HG03159 (cell line): ENCODE results near the gene RERE.
"Not testable (repeated sequence)": the region's sequence is repeated elsewhere in the genome, so short reads cannot be mapped to it uniquely, and the experiment has no call there.

Experiments
- ATAC-seq: cut with Tn5 transposase; IDR thresholded peaks from one replicate; pipeline ENCODE4 v1.9.1; 2021; ENCODE audit warnings: mild to moderate bottlenecking, moderate library complexity; ENCODE audit not compliant: unreplicated experiment

The RERE gene

DNA sequence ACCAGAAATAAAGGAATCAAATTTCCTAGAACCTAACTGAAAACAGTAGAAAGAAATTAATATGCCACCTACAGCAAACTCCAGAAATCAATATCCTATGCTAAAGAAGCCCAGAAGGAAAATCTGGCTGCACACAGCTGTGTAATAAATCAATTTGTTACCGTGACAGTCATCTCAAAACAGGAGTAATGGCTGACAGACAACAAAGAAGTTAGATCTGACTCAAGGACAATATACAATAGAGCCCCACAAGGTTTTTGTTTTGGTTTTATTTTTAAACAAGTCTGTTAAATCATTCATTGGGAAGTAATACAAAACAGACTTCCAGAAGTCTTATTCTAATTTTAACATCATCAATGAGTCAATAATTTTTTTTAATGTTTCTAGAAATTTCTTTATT is 168.4 kb downstream of the RERE start:
- ATAC-seq: peak; percentile 47

DNA sequence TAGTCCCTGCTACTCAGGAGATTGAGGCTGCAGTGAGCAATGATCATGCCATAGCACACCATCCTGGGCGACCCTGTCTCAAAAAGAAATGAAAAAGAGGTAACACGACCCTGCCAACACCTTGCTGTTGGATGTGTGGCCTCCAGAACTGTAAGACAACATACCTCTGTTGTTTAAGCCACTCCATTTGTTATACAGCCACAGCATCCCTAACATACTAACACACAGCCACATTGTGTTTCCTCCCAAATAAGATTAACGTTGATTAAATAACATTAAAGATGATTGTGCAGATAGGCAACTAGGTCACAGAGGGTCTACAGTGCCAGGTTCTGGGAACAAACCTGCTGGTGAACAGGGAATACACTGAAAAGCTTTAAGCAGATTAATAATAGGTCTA is 170.4 kb downstream of the RERE start:
- no peak for ATAC-seq

- ATAC-seq: no peak
Observed at GRCh38 chr1:8646189-8646588, 171.3 kb downstream of the RERE start.

- ATAC-seq: peak; percentile 84
Observed at GRCh38 chr1:8643542-8644536, 173.6 kb downstream of the RERE start.

- ATAC-seq: no peak
Observed at GRCh38 chr1:8642114-8642513, 175.3 kb downstream of the RERE start.

DNA sequence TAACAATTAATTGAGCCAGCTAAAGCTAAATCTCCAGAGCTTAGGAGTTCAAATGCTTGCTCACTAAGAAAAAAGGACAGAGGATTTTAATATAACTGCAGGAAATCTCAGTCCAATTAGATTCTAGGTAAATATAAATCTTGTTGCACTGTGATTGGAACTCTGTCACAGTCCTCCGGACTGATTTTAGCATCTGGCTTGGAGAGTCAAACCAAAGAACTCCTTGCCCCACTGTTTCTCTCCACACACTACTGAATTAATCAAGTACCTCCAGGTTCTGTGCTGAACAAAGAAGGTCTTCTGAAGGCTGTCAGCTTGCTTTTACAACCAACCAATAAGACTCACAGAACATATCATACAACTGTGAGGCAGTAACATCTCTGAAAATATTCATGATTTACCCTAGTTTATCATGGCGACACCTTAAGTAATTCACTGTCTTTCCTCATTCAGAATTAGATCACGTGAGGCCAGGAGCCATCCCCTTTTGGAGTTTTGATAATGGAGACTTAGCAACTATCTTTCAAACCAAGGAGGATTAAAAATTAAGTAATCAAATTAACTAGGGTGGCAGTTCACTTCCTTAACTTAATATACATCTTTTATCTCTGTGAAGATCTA is 176.0 kb downstream of the RERE start:
- no peak for ATAC-seq

DNA sequence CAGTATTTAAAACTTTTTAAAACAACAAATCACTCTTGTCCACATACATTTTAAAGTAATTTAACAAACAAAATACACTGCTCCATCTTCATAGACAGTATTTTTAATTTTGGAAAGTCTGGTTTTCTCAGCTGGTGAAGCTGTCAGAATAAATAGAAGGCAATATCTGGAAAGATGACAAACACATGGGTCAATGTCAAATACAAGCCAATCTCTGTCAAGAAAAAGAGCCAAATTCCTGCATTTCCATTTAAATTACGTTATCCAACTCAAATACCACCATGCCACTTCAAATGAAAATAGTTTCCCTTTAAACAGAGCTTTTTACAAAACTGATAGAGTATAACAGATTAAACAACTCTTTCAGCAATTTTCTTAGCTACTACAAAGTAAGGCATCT is 176.5 kb downstream of the RERE start:
- no peak for ATAC-seq

DNA sequence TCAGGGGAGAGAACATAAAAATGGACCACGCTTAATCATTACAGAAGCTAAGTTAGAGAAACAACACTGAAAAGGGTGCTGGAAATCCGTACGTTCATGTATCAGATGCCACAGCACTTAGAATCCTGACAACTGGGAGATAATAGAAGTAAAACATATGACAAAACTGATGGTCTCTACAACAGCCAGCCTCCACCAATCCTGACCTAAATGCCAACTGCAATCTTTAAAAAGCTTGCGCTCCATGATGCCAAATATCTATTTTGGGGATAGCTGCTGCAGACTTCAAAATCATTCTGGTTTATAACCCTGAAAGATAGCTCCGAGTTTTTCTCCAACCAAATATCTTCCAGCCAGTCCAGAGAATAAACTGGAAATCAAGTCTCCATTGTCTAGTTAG is 178.3 kb downstream of the RERE start:
- no peak for ATAC-seq

DNA sequence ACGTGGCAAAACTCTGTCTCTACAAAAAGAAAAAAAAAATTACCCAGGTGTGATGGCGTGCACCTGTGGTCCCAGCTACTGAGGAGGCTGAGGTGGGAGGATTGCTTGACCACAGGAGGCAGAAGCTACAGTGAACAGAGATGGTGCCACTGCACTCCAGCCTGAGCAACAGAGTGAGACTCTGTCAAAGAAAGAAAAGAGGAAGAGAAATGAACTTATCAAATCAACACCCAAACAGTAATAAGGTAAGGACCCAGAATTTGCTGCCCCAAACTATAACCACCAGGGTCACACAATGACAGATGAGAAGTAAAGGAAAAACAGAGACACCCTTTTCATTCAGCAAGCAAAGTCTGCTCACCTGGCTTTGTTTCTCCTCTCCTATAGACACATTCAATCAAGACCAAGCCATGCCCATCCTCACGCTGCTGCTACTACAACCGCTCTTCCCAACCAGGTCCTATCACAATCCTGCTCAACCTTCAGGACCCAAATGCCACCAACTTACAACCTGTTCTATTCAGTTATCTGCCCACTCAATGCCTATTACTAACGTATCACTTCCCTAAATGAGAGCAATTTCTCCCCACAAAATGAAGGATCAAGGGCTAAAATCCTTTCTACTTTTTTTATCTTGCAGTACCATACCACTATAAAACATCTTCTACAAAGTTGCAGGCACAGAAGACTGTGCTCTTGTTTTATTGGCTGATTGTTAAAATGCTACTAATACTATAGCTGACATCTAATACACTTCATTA is 183.5 kb downstream of the RERE start:
- no peak for ATAC-seq

- no peak for ATAC-seq
Observed at GRCh38 chr1:8632102-8632501, 185.3 kb downstream of the RERE start.

DNA sequence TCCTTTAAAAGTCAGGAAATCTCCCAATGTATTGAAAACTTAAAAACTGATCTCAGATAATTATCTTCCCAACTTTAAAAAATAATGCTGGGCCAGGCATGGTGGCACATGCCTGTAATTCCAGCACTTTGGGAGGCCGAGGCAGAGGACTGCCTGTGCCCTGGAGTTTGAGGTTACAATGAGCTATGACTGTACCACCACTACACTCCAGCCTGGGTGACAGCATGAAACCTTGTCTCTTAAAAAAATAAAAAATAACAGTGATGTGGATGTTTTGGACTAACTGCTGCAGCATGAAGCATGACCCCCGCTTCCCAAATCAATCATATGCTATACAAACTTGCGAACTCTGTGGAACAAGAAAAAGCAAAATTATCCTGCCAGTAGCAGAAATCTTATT is 186.3 kb downstream of the RERE start:
- no peak for ATAC-seq

DNA sequence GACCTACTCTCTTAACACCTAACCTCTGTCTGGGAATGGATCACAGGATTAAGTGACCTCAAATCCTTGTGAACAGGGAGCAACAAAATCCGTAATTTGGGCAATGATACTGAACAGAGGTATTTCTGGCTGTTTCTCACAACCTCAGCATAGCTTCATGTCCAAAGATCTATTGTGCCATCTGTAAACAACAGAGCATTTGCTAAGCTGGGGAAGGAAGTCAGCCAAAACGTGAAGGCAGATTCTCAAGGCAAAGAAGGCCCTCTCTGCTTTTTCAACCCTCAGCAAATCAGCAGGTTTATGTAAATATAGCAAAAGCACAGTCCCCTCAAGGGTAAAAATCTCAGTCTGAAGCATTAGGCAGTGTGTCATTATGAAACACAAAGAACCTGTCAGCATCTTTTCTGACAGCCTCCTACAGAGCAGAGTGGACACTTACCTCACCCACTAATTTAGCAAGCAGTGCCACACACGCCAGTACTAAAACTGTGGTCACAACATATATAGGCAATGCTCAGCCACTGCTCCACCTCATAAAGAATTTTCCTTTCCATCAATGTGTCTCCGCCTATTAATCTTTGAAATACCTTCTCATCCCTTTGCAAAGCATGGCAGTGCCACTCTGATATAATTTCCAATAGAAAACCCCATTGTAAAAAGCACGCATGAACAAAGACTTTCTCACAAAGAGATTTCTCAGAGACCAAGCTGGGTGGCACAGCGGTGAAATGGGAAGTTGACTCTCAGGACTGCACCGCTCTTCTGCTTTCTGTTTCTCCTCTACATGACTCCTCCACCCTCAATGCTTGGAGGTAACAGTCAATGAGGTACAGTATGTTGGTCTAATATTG is 188.0 kb downstream of the RERE start:
- ATAC-seq: peak; percentile 67

GRCh38 chr1:8628606-8629005 is 188.8 kb downstream of the RERE start:
- ATAC-seq: no peak

DNA sequence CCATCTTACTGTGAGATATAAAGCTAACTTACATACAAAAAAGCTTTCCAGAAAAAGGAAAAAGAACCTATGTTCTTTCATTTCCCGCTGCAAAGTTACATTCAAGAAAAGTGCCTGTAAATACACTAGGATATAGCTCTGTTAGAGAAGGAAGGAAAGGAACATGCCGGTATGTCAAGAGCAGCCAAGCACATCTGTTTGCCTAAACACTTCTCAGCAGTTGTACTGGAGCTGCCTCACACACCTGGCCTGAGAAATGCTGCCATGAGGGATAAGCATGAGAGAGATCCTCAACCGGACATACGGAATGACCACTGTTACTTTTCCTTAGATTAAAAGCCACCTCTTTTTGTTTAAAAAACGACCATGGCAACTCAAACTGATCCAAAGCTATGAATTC is 189.7 kb downstream of the RERE start:
- ATAC-seq: no peak

DNA sequence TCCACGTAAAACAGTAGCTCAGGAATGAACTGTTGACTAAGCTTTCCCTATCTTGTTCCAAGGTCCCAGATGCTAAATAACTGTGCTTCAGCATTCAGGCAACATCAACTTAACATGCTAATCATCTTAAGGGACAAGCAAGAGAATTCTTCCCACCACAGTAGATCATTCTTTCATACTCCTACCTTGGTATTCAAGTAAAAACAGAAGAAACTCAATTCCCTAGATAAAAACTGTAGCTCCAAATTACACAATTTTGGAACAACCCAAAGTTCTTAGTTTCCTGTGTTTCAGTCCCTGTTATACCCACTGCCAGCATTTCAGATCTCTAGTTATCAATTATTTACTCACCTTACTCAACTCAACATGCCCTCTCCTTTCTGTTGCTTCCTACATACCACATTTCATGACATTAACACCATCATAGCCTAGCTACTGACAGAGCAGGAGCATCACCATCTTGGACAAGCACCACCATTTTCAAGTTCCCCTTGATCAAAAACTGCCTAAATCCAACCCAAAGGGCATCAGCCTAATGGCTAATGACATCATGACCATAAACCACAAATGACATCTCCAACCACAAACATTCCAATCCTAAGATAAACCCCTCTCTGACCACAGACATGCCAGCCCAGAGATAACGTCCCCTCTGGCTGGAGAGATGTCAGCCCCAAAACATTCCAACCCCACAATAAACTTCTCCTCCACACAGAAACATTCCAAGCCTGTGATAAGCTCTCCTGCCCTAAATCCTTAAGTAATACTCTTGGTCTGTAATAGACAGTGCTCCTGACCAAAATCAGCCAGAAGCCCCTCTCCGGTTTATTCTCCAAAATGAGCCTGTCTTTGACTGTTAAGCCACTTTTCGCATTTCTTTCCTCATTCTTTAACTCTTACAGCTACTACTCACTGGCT is 191.2 kb downstream of the RERE start:
- ATAC-seq: no peak

DNA sequence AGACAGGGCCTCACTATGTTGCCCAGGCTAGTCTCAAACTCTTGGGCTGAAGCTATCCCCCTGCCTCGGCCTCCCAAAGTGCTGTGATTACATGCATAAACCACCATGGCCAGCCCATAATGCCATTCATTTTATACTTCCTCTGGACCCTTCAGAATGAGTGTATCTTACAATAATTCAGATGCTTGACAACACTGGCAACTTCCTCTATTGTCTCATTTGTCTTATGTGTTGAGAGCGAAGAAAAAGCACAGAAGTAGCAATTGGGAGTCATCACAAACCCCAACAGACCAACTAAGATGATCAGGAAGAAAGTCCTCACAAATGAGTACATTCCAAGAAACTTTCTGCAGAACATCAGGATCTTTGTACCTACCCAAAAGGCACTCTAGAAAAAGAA is 191.9 kb downstream of the RERE start:
- ATAC-seq: no peak

DNA sequence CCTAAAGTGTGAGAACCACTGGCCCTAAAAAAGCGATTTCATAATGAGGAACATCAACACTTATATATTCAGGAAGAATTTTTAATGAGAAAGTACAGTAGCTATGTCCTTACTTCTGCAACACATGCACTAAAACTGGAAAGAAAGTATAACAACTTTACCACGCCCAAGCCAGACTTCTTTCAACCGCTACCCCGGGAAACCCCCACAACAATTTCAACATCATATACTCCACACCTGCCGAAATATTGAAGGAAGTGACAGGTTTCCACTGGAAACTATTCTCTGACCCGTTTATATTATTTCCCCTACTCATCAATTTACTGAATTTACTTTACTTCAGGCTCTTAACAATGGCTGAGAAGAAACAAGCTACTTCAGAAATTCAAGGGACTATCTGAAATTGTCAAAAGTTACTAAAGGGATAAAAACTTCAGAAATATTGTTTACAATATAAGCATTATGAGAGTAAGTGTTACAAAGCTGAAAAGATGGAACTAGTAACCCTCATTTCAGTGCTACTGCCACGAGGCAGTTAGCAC is 193.7 kb downstream of the RERE start:
- not testable (repeated sequence) for ATAC-seq

DNA sequence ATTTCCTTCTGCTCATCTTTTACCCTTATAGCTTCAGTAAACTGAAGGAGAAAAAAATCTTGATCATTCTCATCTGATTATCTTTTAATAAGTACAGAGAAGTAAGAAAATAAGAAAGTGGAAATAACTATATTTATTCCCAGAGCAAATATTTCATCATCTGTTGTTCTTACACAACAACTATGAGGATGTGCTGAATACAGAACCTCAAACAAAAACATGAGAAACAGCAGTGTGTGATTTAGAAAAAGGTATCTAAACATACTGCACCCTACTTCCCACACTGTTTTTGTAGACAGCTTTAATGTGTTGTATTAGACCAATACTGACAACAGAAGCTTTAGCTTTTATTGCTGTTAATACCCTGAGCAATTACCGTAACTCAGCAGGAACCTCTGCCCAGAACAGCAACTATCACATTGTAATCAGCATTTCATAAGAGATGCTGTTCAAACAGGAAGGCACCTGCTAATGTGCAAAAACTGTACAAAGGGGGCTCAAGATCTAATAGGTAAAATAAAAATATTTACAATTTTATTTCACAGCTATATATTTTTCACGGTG is 195.6 kb downstream of the RERE start:
- not testable (repeated sequence) for ATAC-seq

DNA sequence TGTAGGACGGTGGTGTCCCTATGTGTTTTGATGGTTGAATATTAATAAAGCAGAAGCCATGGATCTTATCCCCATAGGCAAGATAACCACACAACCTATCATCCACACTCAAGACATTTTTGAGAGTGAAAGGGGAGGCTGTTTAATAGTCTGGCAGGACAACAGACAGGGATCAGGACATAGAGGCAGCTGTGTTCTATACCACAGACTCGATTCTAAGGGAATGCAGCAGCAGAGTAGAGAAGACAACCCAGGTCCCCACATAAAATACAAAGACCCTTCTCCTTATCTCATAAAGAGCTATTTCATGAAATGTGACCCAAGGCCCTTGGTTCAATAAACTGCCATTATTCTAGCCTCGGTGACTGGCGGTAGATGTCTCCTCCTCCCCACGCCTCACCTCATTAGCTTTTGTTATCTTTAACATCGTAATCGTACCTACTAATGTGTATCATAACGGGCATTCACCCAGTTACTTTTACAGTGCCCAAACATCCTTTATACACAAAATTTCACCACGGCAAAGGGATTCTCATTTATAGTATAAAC is 196.3 kb downstream of the RERE start:
- ATAC-seq: not testable (repeated sequence)
